Inflammatory macrophage (primary cell): Measurements from ENCODE around the gene ZZZ3.
"Not testable (repeated sequence)": the region's sequence is repeated elsewhere in the genome, so short reads cannot be mapped to it uniquely, and the experiment has no call there.

Experiments used
- DNase-seq, 2 donors: peaks; one replicate each; pipeline ENCODE4 v3.0.0-alpha.2; 2020 to 2022
- total RNA-seq, 18 experiments: gene quantifications; one replicate each; lab custom pipeline; 2026; ENCODE audit warnings: mixed read lengths in 6 of 18, inconsistent platforms in 2 of 18; lab: John Stamatoyannopoulos, UW

Gene ZZZ3
- 10.8 to 79.0 (median 51.0) reads per million in 18 experiments for total RNA-seq

GRCh38 chr1:77682460-77683159 is at the start of gene ZZZ3:
Gene ZZZ3, minus strand, starts transcription at chr1:77682658. Its CDS starts 49,304 bp downstream, at chr1:77633354.
- peak; percentile 93 to 95 for DNase-seq

- no peak for DNase-seq
These were observed 49.6 kb upstream of the ZZZ3 start for GRCh38 chr1:77732090-77732489.

- DNase-seq: no peak
These were observed 43.2 kb upstream of the ZZZ3 start for GRCh38 chr1:77725706-77726105.

- no peak for DNase-seq
These were observed 35.7 kb upstream of the ZZZ3 start for GRCh38 chr1:77718181-77718580.

- no peak for DNase-seq
These were observed 33.6 kb upstream of the ZZZ3 start for GRCh38 chr1:77716065-77716464.

- no peak for DNase-seq
These were observed 27.3 kb upstream of the ZZZ3 start for GRCh38 chr1:77709727-77710126.

- DNase-seq: no peak
These were observed 23.9 kb upstream of the ZZZ3 start for GRCh38 chr1:77706321-77706720.

GRCh38 chr1:77704736-77705135 is 22.3 kb upstream of the ZZZ3 start:
- no peak for DNase-seq

- not testable (repeated sequence) for DNase-seq
These were observed 17.2 kb upstream of the ZZZ3 start for GRCh38 chr1:77699673-77700072.

- DNase-seq: no peak
These were observed 15.0 kb upstream of the ZZZ3 start for GRCh38 chr1:77697441-77697840.

GRCh38 chr1:77688939-77689338 is 6.5 kb upstream of the ZZZ3 start:
- no peak for DNase-seq

- peak in 1 of 2 donors; percentile 18 for DNase-seq
These were observed 5.1 kb upstream of the ZZZ3 start for GRCh38 chr1:77687519-77687906.

GRCh38 chr1:77686796-77687518 is 4.5 kb upstream of the ZZZ3 start:
- no peak for DNase-seq

- peak; percentile 91 to 95 for DNase-seq
These were observed 996 bp upstream of the ZZZ3 start for GRCh38 chr1:77683160-77684148.

GRCh38 chr1:77680173-77680572 is 2.3 kb downstream of the ZZZ3 start:
- no peak for DNase-seq

- DNase-seq: no peak
These were observed 3.5 kb downstream of the ZZZ3 start for GRCh38 chr1:77678660-77679610.

GRCh38 chr1:77674807-77675206 is 7.7 kb downstream of the ZZZ3 start:
- DNase-seq: not testable (repeated sequence)

- DNase-seq: no peak
These were observed 8.6 kb downstream of the ZZZ3 start for GRCh38 chr1:77673716-77674355.

- DNase-seq: no peak
These were observed 9.4 kb downstream of the ZZZ3 start for GRCh38 chr1:77673030-77673429.

- no peak for DNase-seq
These were observed 10.1 kb downstream of the ZZZ3 start for GRCh38 chr1:77672374-77672773.

- no peak for DNase-seq
These were observed 10.6 kb downstream of the ZZZ3 start for GRCh38 chr1:77671836-77672235.
